HUES48 (cell line): ENCODE data around the gene KLRC1.
"Not testable (repeated sequence)": the region's sequence is repeated elsewhere in the genome, so short reads cannot be mapped to it uniquely, and the experiment has no call there.

Source experiments
- H3K27ac ChIP-seq: one replicate; pipeline ENCODE4 v1.7.0; 2013; ENCODE audit warnings: low read depth, low read length, inconsistent platforms
- H3K27me3 ChIP-seq: 2 replicates; pipeline ENCODE4 v1.6.1; 2013; ENCODE audit warnings: mild to moderate bottlenecking, low read length; ENCODE audit not compliant: control insufficient read depth, insufficient read depth
- H3K36me3 ChIP-seq: 2 replicates; pipeline ENCODE4 v1.6.1; 2013; ENCODE audit warnings: low read length; ENCODE audit not compliant: control insufficient read depth, insufficient read depth
- H3K4me1 ChIP-seq: 2 replicates; pipeline ENCODE4 v1.6.1; 2013; ENCODE audit warnings: mild to moderate bottlenecking, low read length; ENCODE audit not compliant: control insufficient read depth, insufficient read depth
- H3K4me3 ChIP-seq: 2 replicates; pipeline ENCODE4 v1.5.1; 2013; ENCODE audit warnings: mild to moderate bottlenecking, low read depth, low read length
- H3K9ac ChIP-seq: 2 replicates; pipeline ENCODE4 v1.6.1; 2013; ENCODE audit warnings: mild to moderate bottlenecking, low read depth, low read length, moderate library complexity
- H3K9me3 ChIP-seq: 2 replicates; pipeline ENCODE4 v1.6.1; 2013; ENCODE audit warnings: low read length; ENCODE audit not compliant: control insufficient read depth, insufficient read depth

The KLRC1 gene

GRCh38 chr12:10453156-10453555, at the start of gene KLRC1:
KLRC1 (minus strand) TSS chr12:10453377; CDS start chr12:10451156, 2,221 bp downstream.
- Histone ChIP-seq H3K4me3 (no peak within 1 kb of the TSS), H3K9ac (no peak within 1 kb of the TSS), H3K27ac (no peak within 1 kb of the TSS), H3K4me1 (peaks cover 10% of the 10 kb centered on the region), H3K9me3 (no peaks in the 10 kb centered on the region), H3K27me3 (no peaks in the 10 kb centered on the region), H3K36me3 (no peaks in the 10 kb centered on the region)

DNA sequence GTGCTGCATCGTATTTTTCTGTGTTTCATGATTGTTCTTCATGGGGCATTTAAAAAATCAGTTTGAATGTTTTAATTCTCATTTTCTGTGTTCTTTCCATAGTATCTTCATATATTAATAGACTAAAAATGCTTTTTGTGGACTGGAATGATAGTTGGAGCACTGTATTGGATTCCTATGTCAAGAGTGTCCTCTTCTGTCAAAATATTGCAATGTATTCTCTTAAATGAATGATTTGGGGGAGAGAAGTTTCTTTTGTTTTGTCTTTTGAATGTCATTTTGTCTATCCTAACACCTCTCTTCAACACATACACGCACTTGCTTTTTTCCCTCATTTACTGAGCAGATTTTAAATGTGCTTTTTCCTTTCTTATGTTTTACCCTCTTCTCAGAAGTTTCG, 47.9 kb upstream of the KLRC1 start:
- Histone ChIP-seq H3K27me3 (no peaks in the 10 kb centered on the region), H3K36me3 (no peaks in the 10 kb centered on the region), H3K27ac (no peak overlapping the region), H3K9ac (no peak overlapping the region), H3K9me3 (no peaks in the 10 kb centered on the region), H3K4me3 (no peak overlapping the region), H3K4me1 (no peaks in the 10 kb centered on the region)

- H3K9ac ChIP-seq = no peak overlapping the region
- H3K4me3 ChIP-seq = no peak overlapping the region
- H3K4me1 ChIP-seq = no peaks in the 10 kb centered on the region
- H3K36me3 ChIP-seq = no peaks in the 10 kb centered on the region
- no peaks in the 10 kb centered on the region for H3K27me3 ChIP-seq
- no peak overlapping the region for H3K27ac ChIP-seq
- no peaks in the 10 kb centered on the region for H3K9me3 ChIP-seq
Measured at GRCh38 chr12:10498042-10498441, 44.9 kb upstream of the KLRC1 start.

DNA sequence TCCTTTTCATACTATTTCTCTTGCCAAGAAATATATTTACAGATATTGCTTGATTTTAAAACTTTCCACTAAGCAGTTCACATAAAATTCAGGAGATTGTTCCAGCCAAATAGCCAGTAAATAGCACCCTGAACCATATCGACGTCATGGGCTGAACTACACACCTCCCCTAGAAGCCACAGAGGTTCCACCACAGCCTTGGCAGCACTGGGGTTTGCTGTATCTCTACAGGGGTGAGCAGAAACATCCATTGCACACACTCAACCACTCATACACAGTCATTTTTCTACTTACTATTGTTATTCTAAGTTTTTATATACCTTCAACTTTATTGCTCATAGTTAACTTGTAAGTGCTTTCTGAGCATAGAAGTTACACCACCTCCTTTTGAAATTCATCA, 44.4 kb upstream of the KLRC1 start:
- Histone ChIP-seq H3K4me3 (no peak overlapping the region), H3K9me3 (no peaks in the 10 kb centered on the region)

DNA sequence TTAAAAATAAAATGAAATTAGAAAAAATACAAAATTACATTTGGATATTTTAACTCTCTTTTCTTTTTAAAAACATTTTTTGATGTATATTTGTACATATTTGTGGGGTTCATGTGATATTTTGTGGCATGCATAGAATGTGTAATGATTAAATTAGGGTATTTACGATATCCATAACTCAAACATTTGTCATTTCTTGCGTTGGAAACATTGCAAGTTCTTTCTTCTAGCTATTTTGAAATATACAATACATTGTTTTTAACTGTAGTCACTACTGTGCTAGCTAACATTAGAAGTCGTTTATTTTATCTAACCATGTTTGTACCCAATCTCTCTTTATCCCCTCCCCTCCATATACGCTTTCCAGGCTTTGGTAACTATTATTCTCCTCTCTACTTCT, 38.6 kb upstream of the KLRC1 start:
- Histone ChIP-seq H3K9me3 (no peaks in the 10 kb centered on the region), H3K27me3 (no peaks in the 10 kb centered on the region), H3K4me3 (no peak overlapping the region), H3K27ac (no peak overlapping the region), H3K9ac (no peak overlapping the region), H3K4me1 (no peaks in the 10 kb centered on the region), H3K36me3 (no peaks in the 10 kb centered on the region)

More for the DNA sequence above, 44.4 kb upstream of the KLRC1 start:
- Histone ChIP-seq H3K27ac (no peak overlapping the region), H3K9ac (no peak overlapping the region), H3K4me1 (no peaks in the 10 kb centered on the region), H3K27me3 (no peaks in the 10 kb centered on the region), H3K36me3 (no peaks in the 10 kb centered on the region)

GRCh38 chr12:10487328-10487727, 34.2 kb upstream of the KLRC1 start:
- not testable (repeated sequence) for H3K27ac ChIP-seq, H3K9ac ChIP-seq, H3K9me3 ChIP-seq, H3K4me3 ChIP-seq, H3K4me1 ChIP-seq, H3K27me3 ChIP-seq, H3K36me3 ChIP-seq

GRCh38 chr12:10481901-10482300, 28.7 kb upstream of the KLRC1 start:
- not testable (repeated sequence) for H3K27me3 ChIP-seq, H3K36me3 ChIP-seq, H3K27ac ChIP-seq, H3K4me3 ChIP-seq, H3K9ac ChIP-seq, H3K9me3 ChIP-seq, H3K4me1 ChIP-seq

GRCh38 chr12:10472808-10473207, 19.6 kb upstream of the KLRC1 start:
- H3K4me1 ChIP-seq, H3K9ac ChIP-seq, H3K27ac ChIP-seq, H3K9me3 ChIP-seq, H3K4me3 ChIP-seq, H3K27me3 ChIP-seq, H3K36me3 ChIP-seq: not testable (repeated sequence)

- no peak overlapping the region for H3K27ac ChIP-seq
- H3K4me1 ChIP-seq = no peaks in the 10 kb centered on the region
- no peaks in the 10 kb centered on the region for H3K36me3 ChIP-seq
- H3K9ac ChIP-seq = no peak overlapping the region
- H3K9me3 ChIP-seq = no peaks in the 10 kb centered on the region
- no peaks in the 10 kb centered on the region for H3K27me3 ChIP-seq
- no peak overlapping the region for H3K4me3 ChIP-seq
Measured at GRCh38 chr12:10469701-10470100, 16.5 kb upstream of the KLRC1 start.

DNA sequence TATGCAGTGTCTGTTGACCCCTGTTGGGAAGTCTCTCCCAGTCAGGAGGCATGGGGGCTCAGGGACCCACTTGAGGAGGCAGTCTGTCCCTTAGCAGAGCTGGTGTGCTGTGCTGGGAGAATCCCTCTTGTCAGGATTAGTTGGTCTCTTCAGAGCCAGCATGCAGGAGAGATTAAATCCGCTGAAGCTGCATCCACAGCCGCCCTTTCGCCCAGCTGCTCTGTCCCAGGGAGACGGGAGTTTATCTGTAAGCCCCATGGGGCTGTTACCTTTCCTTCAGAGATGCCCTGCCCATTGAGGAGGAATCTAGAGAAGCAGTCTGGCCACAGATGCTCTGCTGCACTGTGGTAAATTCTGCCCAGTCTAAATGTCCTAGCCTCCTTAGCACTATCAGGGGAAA, 13.1 kb upstream of the KLRC1 start:
- Histone ChIP-seq H3K4me3 (no peak overlapping the region), H3K27ac (no peak overlapping the region), H3K9me3 (no peaks in the 10 kb centered on the region), H3K36me3 (no peaks in the 10 kb centered on the region), H3K9ac (no peak overlapping the region), H3K4me1 (no peaks in the 10 kb centered on the region), H3K27me3 (no peaks in the 10 kb centered on the region)

- Histone ChIP-seq H3K9ac (peak overlapping the region; percentile 23; the same call in 1 of the 2 replicates), H3K9me3 (no peaks in the 10 kb centered on the region), H3K27me3 (no peaks in the 10 kb centered on the region), H3K27ac (no peak overlapping the region), H3K4me3 (peak overlapping the region; percentile 5; the same call in 1 of the 2 replicates), H3K4me1 (peaks cover 11% of the 10 kb centered on the region), H3K36me3 (no peaks in the 10 kb centered on the region)
Measured at GRCh38 chr12:10457760-10458159, 4.6 kb upstream of the KLRC1 start.

- no peak overlapping the region for H3K4me3 ChIP-seq
- peaks cover 11% of the 10 kb centered on the region for H3K4me1 ChIP-seq
- no peaks in the 10 kb centered on the region for H3K27me3 ChIP-seq
- no peak overlapping the region for H3K27ac ChIP-seq
- H3K36me3 ChIP-seq = no peaks in the 10 kb centered on the region
- no peak overlapping the region for H3K9ac ChIP-seq
- no peaks in the 10 kb centered on the region for H3K9me3 ChIP-seq
Measured at GRCh38 chr12:10456856-10457255, 3.7 kb upstream of the KLRC1 start.
